Nucleus accumbens (tissue), 56 donors: ENCODE measurements around the gene C22orf42.
"Not testable (repeated sequence)": the region's sequence is repeated elsewhere in the genome, so short reads cannot be mapped to it uniquely, and the experiment has no call there.

Experiments used
- DNase-seq, 56 donors: peaks; one replicate each; lab custom pipeline; 2025; lab: John Stamatoyannopoulos, UW

C22orf42 gene

DNA sequence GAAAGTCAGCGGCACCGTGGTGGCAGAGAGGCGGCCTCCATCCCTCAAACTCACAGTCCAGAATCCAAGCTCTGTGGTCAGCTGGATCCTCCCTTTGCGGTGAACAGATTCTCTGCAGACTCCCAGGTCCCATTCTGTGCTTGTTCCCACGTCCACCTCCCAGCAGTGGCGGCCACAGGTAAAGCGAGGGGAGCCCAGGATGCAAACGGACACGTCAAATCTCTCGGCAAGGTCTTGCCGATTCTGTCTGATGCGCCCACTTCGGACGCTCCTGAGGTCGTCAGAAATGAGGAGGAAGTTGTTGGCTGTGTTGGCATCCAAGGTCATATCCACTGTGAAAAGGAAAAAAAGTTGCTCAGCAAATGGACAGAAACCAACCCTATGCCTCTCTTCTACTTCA lies 31.9 kb upstream of the C22orf42 start:
- DNase-seq, result not testable (repeated sequence)

DNA sequence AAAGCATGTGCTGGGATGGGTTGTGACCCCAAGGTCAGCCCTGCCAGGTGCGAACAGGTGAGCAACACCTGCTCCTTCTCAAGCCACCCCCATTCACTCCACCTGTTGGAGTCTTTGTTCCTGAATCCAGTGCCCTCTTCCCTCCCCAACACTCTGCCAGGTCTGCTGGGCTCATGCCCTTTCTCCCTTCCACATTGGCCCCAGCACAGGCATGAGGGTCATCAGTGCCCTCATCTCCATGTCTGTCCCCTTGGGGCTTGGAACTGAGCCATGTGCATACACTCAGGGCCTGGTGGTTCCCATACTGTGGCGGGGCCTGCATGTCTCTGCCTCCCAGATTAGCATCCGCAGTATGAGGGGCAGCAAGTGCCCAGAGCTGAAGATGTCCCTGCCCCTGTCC lies 26.7 kb upstream of the C22orf42 start:
- no peak for DNase-seq

DNA sequence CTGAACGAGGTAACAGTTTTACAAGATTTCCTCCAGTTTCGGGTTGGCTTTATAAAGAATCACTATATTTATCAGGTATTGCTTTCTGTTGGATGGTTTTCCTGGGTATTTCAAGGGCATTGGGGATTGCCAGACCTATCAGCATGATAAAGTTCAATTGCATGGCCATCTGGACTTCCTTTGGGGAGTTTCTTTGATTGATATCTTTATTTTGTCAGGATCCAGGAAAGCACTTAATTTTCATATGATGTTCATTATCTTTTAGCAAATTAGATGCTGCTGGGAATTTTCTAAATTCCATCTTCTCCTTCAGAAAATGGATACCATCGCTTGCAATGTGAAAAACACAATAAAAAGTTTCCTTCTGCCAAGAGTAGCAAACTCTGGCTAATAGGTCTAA lies 24.5 kb upstream of the C22orf42 start:
- no peak for DNase-seq

DNA sequence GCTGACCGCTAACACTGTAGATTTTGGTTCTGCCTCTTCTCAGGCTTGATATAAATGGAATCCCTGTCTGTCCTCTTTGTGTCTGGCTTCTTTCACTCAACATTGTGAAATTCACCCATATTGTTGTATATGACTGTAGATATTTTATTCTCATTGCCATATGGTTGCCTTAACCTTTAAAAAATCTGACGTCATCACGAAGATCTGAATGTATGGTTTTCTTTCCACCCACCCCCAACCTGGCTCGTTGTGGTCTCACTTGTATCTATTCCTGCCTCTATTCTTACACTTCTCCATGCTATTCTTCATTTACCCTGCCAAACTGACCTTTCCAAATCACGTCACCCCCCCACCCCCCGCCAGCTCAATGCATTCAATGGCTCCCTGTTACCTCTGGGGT lies 21.9 kb upstream of the C22orf42 start:
- no peak for DNase-seq

DNA sequence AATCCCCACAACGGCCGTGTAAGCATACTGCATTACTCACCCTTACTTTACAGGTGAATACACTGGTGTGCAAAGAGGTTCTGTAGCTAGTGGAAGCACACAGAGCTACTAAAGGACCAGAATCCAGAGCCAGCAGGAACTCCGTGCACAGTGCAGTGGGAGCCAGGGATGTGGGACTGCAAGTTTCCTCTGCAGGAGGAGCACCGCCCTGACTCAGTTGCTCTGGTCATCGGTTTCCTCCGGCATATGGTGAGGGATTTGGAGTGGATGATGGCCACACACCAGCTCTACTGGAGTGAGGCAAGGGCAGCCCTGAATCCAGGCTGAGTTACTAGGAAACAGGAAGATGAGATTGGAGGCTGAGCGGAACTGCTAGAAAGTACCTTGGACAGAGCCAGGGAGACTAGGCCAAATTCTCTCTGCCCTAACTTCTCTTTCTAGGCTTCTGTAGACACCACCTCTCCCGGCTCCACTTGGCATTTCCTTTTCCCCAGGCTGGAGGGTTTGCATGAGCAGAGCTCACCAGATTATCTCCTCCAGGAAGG lies 18.2 kb upstream of the C22orf42 start:
- DNase-seq, result no peak

DNA sequence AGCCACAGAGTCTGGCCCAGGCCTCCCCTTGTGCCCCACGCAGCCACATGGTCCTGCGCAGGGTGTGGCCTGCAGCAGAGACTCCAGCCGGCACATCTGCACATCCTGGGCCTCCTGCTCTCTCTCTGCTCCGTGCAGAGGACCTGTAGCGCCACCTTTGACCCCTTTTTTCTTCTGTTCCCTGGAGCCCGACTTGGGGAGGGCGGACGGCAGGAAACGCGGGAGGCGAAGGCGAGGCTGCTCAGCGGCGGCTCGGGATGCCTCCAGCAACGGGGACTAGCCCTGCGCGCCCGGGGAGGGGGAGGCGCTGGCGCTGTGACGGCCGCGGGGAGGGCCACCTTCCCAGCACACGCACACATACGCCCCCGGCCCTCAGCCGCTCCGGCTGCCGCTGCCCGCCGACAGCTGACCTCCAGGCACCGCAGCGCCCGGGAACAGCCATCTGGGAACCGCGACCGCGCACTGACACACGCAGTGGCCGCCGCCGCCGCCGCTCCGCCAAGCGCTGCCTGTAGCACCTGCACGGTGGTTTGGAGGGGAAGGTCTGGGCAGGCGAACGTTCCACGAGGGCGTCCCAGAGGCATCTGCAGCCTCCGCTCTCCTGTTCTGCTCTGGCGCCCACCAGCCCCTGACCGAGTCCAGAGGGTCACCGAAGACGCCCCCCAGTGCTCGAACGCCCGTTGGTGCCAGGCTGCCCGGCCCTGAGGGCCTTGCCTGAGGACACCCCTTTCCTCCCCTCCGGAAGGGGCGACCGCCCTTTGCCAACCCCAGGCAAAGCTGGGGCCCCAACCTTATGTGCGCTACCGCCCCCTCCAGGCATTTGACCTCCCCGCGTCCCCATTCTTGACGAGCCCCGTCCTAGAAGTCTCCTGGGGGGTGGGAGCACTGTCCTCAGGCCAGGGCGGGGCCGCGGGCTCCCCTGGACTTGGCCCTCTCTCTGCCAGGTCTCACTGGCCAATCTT lies 16.9 kb upstream of the C22orf42 start:
- DNase-seq, result peak in 2 of 56 donors; percentile 1 to 21

DNA sequence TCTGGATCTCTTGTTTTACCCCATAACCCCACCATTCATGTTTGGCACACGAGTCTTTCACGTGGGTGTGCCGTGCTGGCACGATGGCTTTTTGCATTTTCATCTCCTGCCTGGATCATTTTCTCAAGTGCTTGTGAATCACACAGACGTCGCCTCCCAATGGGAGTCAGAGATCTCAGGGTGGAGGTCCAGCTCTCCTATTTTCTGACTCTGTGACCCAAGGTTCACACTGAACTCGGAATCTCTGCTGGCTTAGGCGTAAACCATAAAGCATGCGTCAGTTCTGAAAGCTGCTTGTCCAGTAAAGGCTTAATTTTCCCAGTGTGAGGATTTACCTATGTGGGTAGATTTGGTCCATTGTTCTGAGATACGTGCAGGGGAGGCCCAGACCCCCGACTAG lies 16.0 kb upstream of the C22orf42 start:
- no peak for DNase-seq

DNA sequence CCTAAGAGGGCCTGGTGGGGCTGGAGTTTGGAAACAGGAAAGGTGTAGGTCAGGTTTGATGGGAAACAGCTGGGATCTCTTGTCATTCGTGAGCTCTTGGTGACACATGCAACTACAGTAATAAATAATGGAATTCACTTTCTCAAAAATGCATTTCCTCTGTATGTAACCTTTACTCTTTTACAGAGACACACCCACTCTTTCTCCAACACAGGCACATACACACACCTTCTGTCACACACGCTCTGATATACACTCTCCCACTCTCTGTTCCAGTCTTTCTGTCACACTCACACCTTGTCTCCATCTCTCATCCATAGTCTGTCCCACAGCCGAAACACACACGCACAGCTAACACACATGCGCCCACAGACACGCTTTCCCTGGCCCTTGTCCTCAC lies 6.6 kb upstream of the C22orf42 start:
- no peak for DNase-seq

DNA sequence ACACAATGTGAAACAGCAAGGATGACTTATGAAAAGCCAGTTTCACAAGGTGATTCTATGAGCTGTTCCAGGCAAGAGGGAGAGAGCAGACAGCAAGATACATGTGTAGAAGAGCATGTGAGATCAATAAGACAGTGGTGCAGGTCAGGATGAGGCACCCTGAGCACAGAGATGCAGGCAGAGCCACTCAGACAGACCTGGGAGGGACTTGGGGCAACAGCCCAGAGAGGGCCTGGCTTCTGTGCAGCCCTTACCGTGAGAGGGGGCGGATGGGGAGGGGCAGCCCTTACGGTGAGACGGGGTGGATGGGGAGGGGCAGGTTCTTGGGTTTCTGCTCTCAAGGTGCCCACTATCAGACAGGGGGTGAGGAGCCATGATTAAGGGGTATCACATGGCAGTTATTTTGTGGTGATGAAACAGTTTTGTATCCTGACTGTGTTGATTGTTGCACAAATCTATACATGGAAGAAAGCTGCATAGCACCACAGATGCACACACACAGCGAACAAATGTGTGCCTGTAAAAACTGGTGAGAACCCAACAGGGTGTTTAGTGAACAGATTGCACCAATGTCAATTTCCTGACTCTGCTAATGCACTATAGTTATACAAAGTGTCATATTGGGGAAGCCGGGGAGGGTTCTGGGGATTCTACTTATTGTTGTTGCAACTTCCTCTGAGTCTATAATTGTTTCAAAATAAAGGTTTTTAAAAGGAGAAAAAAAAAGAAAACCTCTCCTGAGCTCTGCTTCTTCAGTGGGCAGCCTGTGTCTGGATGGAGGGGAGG lies 5.2 kb upstream of the C22orf42 start:
- no peak for DNase-seq

DNA sequence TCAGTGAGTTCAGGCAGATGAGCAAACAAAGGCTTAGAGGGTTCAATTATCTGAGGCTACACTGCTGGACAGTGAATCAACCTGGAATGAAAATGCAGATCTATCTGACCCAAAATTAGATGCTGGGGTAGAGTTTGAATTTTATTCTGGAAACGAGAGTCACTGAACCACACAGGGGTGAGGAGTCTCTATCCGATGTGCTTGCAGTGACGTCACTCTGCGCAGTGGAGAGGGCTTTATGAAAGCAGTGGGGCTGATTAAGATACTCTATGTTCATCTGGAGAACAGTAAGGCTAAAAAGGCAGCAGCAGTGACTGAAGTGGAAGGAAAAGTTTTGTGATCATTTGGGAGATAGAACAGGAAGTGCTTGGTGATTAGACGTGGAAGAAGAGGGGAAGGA lies 1.3 kb upstream of the C22orf42 start:
- DNase-seq, result not testable (repeated sequence)

DNA sequence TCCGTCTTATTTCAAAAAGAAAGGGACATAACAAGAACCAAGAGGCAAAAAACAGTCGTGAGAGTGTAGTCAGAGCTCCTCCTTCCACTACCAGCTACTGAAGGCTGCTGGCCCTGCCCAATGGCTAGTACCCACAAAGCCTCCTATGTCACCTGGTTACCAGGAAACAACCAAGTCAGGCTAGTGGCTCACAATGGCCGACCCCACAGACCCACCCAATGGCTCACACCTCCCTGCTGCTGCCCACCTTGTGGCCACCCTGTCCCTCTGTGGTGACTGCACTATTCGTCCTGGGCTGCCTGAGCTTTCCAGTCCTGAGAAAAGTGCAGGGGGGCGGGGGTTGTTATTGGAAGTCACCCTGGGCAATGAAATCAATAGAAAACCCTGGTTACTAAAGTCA lies 1.5 kb downstream of the C22orf42 start:
- not testable (repeated sequence) for DNase-seq

DNA sequence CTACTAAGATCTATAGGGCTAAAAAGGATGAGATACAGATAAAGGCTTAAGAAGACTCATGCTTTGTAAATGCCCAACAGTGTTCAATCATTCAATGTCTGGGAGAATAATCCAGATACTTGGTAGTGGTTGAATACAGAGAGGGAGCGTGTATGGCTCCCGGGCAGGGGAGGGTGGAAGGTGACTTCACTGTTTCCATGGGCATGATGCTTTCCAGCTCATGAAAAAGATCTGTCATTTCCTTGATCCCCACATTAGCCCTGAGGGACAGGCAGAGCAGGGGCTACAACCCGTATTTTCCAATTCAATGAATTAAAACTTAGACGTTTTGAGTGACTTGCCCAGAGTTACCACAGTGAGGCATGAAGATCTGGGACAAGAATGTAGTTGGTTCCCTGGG lies 4.4 kb downstream of the C22orf42 start:
- DNase-seq, result not testable (repeated sequence)

DNA sequence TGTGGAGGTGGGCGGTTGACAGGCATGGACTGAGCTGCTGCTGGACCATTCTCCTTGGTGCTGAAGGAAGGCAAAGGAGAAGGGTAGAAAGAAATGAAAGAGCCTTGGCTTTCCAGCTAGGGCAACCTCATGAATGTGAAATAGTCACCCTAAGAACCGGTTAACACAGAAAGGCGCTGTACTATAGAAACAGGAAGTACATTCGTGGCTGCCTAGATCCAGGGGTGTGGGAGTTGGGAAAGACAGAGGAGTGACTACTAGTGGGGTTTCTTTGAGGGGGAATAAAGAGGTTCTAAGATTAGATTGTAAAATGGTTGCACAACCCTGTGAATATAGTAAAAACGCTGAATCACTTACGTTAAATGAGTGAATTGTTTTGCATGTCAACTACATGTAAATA lies 7.5 kb downstream of the C22orf42 start:
- DNase-seq, result not testable (repeated sequence)

DNA sequence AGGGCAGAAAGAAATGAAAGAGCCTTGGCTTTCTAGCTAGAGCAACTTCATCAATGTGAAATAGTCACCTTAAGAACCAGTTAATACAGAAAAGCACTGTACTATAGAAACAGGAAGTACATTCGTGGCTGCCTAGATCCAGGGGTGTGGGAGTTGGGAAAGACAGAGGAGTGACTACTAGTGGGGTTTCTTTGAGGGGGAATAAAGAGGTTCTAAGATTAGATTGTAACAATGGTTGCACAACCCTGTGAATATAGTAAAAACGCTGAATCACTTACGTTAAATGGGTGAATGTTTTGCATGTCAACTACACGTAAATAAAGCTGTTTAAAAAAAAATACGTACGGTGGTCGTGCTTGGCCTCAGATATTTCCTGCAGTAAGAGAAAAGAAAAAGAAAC lies 8.5 kb downstream of the C22orf42 start:
- not testable (repeated sequence) for DNase-seq

DNA sequence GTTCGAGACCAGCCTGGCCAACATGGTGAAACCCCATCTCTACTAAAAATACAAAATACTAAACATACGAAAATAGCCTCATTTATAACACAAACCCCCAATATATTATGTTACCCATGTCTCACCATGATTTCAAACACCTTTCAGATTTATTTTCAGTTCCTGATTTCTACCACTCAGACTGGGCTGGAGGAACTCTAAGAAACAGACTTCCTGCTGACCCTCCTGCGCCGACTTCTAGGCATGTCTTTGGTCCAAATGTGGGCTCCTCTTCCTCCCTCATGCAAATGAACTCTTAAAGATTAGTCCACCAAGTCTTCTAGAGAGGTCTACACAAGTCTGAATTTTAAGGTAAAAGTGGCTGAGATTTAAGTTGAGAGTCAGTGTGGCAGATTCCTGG lies 10.7 kb downstream of the C22orf42 start:
- not testable (repeated sequence) for DNase-seq

DNA sequence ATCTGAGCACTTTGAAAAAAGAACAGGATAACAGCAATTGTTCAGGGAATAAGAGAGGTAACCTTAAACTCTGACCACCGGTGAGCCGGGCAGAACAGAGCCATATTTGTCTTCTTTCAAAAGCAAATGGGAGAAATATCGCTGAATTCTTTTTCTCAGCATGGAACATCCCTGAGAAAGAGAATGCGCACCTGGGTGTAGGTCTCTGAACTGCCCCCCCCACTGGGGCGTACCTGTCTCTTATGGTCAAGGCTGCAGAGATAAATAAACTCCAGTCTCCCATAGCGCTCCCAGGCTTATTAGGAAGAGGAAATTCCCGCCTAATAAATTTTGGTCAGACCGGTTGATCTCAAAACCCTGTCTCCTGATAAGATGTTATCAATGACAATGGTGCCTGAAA lies 12.0 kb downstream of the C22orf42 start:
- not testable (repeated sequence) for DNase-seq

DNA sequence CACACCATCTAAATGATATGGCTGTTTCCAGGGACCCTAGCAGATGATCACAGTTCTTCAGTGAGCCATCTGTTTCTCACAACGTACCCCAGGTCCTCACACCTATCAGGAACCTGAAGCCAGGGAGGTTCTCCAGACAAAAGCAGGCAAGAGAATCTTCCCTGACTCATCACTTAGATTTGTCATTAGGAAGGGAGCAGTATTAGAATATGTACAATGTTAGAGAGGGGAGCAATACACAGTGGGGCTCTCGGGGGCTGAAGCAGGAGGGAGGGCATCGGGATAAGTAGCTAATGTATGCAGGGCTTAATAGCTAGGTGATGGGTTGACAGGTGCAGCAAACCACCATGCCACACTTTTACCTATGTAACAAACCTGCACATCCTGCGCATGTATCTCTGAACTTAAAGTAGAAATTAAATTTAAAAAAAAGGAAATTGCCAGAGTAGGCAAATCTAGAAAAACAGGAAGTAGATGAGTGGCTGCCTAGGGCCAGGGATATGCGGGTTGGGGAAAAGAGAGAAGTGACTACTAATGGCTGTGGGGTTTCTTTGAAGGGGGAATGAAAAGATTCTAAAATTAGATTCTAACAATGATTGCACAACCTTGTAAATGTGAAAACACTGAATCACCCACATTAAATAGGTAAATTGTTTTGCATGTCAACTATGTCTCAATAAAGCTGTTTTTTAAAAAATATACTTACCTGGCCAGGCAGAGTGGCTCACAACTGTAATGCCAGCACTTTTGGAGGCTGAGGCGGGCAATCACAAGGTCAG lies 14.4 kb downstream of the C22orf42 start:
- DNase-seq, result peak in 1 of 56 donors; percentile 4

DNA sequence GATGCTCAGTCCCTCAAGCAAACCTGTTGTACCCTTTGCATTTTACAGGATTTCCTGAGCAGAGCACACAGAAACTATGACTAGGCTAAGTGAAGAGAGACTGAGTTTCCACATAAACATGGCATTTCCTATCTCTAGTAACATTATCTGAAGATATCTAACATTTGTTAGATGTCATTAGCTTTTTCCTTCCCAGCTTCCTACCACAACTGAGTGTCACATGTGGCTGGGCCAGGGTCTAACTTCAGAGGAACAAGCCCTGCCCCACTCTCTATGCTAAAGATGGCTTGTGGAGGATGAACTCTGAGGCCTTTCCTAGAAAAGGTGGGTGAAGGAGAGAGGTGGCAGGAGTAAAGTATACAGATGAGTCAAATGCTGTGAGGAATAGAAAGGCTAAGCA lies 16.5 kb downstream of the C22orf42 start:
- DNase-seq, result no peak

DNA sequence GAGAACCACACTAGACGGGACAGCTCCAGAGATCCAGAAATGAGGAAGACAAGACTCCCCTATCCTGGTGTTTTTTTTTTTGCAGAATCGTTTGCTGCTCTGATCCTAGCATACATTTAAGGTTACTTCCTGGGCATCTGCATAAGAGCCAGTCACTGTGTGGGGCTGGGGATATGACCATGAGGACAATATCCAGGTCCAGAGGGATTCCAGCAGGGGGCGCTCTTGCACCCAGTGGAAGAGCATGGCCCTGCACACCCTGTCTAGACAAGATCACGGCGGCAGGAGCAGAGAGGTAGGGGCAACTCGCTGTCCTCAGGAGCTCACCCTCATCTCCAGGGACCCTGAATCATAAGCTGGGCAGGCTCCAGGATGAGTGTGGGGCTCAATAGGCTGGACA lies 18.4 kb downstream of the C22orf42 start:
- not testable (repeated sequence) for DNase-seq

DNA sequence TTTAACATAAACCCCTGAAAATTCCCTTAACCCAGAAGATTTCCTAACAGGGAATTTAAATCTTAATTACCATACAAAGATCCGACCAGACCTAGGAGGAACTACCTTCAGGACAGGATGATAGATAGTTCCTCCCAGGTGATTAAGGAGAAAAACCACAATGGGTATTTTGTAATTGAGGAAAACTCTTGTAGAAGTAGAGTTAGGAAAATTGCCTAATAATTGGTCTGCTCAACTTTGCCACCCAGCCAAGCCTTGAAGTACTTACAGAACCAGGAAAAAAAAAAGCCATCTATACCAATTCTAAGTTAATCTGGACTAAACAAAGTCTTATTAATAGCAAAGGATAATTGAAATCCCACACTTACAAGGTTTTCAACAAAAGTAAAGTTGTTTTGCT lies 20.5 kb downstream of the C22orf42 start:
- DNase-seq, result not testable (repeated sequence)
